ENCODE results near the gene SNAP25.

Gene SNAP25

GRCh38 chr20:10281911-10282310 is 63.3 kb downstream of the SNAP25 start:
- no peak for DNase-seq

GRCh38 chr20:10282979-10283456 is 64.4 kb downstream of the SNAP25 start:
- TF ChIP-seq EZH2phosphoT487 (IDR thresholded peaks at IDR 0.05; ENCODE audit: low read length) = no peak
- TF ChIP-seq CTCF (IDR thresholded peaks at IDR 0.05; ENCODE audit: low read length) = no peak
- TF ChIP-seq EZH2 (optimal IDR thresholded peaks at IDR 0.05; ENCODE audit: low read depth, low read length) = no peak
- Histone ChIP-seq H3K9ac (ENCODE audit: low read length) (no peak overlapping the region), H4K20me1 (ENCODE audit: insufficient read depth, low read length) (no peaks in the 10 kb centered on the region), H3K4me3 (ENCODE audit: low read length) (no peak overlapping the region), H3K27me3 (replicated peaks; ENCODE audit: insufficient read depth, low read length) (no peaks in the 10 kb centered on the region), H3K79me2 (ENCODE audit: low read length) (no peaks in the 10 kb centered on the region), H3K36me3 (replicated peaks; ENCODE audit: insufficient read depth, low read length) (no peaks in the 10 kb centered on the region), H3F3A (ENCODE audit: insufficient read depth, low read length) (no peaks in the 10 kb centered on the region), H3K9me2 (replicated peaks; ENCODE audit: insufficient read depth, low read length) (no peaks in the 10 kb centered on the region), H3K4me2 (ENCODE audit: low read depth, low read length) (no peak overlapping the region), H3K9me3 (replicated peaks; ENCODE audit: insufficient read depth, low read length) (no peaks in the 10 kb centered on the region), H3K4me1 (ENCODE audit: low read length) (no peaks in the 10 kb centered on the region), H2AFZ (ENCODE audit: low read length) (no peak overlapping the region), H3K27ac (ENCODE audit: low read length) (no peak overlapping the region)
- DNase-seq = no peak

More at GRCh38 chr20:10281911-10282310, 63.3 kb downstream of the SNAP25 start:
- Histone ChIP-seq H3K4me2 (ENCODE audit: low read depth, low read length) (no peak overlapping the region), H3K27ac (ENCODE audit: low read length) (no peak overlapping the region), H4K20me1 (ENCODE audit: insufficient read depth, low read length) (no peaks in the 10 kb centered on the region), H2AFZ (ENCODE audit: low read length) (no peak overlapping the region), H3K9me2 (replicated peaks; ENCODE audit: insufficient read depth, low read length) (no peaks in the 10 kb centered on the region), H3K79me2 (ENCODE audit: low read length) (no peaks in the 10 kb centered on the region), H3K36me3 (replicated peaks; ENCODE audit: insufficient read depth, low read length) (no peaks in the 10 kb centered on the region), H3K27me3 (replicated peaks; ENCODE audit: insufficient read depth, low read length) (no peaks in the 10 kb centered on the region), H3K4me1 (ENCODE audit: low read length) (no peaks in the 10 kb centered on the region), H3F3A (ENCODE audit: insufficient read depth, low read length) (no peaks in the 10 kb centered on the region), H3K4me3 (ENCODE audit: low read length) (no peak overlapping the region), H3K9ac (ENCODE audit: low read length) (no peak overlapping the region), H3K9me3 (replicated peaks; ENCODE audit: insufficient read depth, low read length) (no peaks in the 10 kb centered on the region)
- TF ChIP-seq CTCF (IDR thresholded peaks at IDR 0.05; ENCODE audit: low read length) = no peak

- no peaks in the 10 kb centered on the region for H3K79me2 ChIP-seq (ENCODE audit: low read length)
- H3K9me3 ChIP-seq (replicated peaks; ENCODE audit: insufficient read depth, low read length) = no peaks in the 10 kb centered on the region
- H2AFZ ChIP-seq (ENCODE audit: low read length) = no peak overlapping the region
- H3K4me3 ChIP-seq (ENCODE audit: low read length) = no peak overlapping the region
- H4K20me1 ChIP-seq (ENCODE audit: insufficient read depth, low read length) = no peaks in the 10 kb centered on the region
- H3K4me1 ChIP-seq (ENCODE audit: low read length) = no peaks in the 10 kb centered on the region
- H3K4me2 ChIP-seq (ENCODE audit: low read depth, low read length) = no peak overlapping the region
- no peaks in the 10 kb centered on the region for H3K27me3 ChIP-seq (replicated peaks; ENCODE audit: insufficient read depth, low read length)
- no peak overlapping the region for H3K27ac ChIP-seq (ENCODE audit: low read length)
- TF ChIP-seq EZH2phosphoT487 (IDR thresholded peaks at IDR 0.05; ENCODE audit: low read length) (no peak), CTCF (IDR thresholded peaks at IDR 0.05; ENCODE audit: low read length) (no peak), EZH2 (optimal IDR thresholded peaks at IDR 0.05; ENCODE audit: low read depth, low read length) (no peak)
- H3K9me2 ChIP-seq (replicated peaks; ENCODE audit: insufficient read depth, low read length) = no peaks in the 10 kb centered on the region
- no peaks in the 10 kb centered on the region for H3K36me3 ChIP-seq (replicated peaks; ENCODE audit: insufficient read depth, low read length)
- H3F3A ChIP-seq (ENCODE audit: insufficient read depth, low read length) = no peaks in the 10 kb centered on the region
- H3K9ac ChIP-seq (ENCODE audit: low read length) = no peak overlapping the region
- no peak for DNase-seq
These were observed 67.7 kb downstream of the SNAP25 start for GRCh38 chr20:10286356-10286755.
